Parathyroid adenoma (tissue), 2 donors: ENCODE measurements around the gene CCT3.
A peak's percentile ranks its signal among the peaks of the same experiment; 100 is the strongest.

Experiments
- H2AFZ ChIP-seq: fragments of 300-600 bp; sonication (generic); one replicate; pipeline ENCODE4 v1.7.0; 2017; ENCODE audit warnings: antibody characterized with exemption, mild to moderate bottlenecking
- H3K27ac ChIP-seq: fragments of 300-600 bp; sonication (generic); one replicate; pipeline ENCODE4 v1.7.0; 2017
- H3K27me3 ChIP-seq: fragments of 300-600 bp; sonication (generic); one replicate; pipeline ENCODE4 v1.7.0; 2017; ENCODE audit warnings: low read length; ENCODE audit not compliant: control insufficient read depth, insufficient read depth
- H3K36me3 ChIP-seq: fragments of 300-600 bp; sonication (generic); one replicate; pipeline ENCODE4 v1.7.0; 2017; ENCODE audit warnings: low read length; ENCODE audit not compliant: control insufficient read depth, insufficient read depth
- H3K4me1 ChIP-seq: fragments of 300-600 bp; sonication (generic); one replicate; pipeline ENCODE4 v1.7.0; 2017; ENCODE audit warnings: control low read depth
- H3K4me2 ChIP-seq: fragments of 300-600 bp; sonication (generic); one replicate; pipeline ENCODE4 v1.7.0; 2017; ENCODE audit warnings: low read length
- H3K4me3 ChIP-seq: fragments of 300-600 bp; sonication (generic); one replicate; pipeline ENCODE4 v1.7.0; 2017; ENCODE audit warnings: low read depth, low read length
- H3K79me2 ChIP-seq: fragments of 300-600 bp; sonication (generic); one replicate; pipeline ENCODE4 v1.7.0; 2017; ENCODE audit warnings: control low read depth
- H3K9ac ChIP-seq: fragments of 300-600 bp; sonication (generic); one replicate; pipeline ENCODE4 v1.7.0; 2017; ENCODE audit warnings: mild to moderate bottlenecking
- H3K9me3 ChIP-seq: fragments of 300-600 bp; sonication (generic); one replicate; pipeline ENCODE4 v1.7.0; 2017; ENCODE audit warnings: low read length; ENCODE audit not compliant: control insufficient read depth
- TF ChIP-seq, protein P1 (sequence below): fragments of 300-600 bp; sonication (generic); IDR thresholded peaks from one replicate; pipeline ENCODE4 v1.7.0; 2017; ENCODE audit warnings: antibody characterized with exemption, mild to moderate bottlenecking
- donor health status: primary hyperparathyroidism.

The CCT3 gene

DNA sequence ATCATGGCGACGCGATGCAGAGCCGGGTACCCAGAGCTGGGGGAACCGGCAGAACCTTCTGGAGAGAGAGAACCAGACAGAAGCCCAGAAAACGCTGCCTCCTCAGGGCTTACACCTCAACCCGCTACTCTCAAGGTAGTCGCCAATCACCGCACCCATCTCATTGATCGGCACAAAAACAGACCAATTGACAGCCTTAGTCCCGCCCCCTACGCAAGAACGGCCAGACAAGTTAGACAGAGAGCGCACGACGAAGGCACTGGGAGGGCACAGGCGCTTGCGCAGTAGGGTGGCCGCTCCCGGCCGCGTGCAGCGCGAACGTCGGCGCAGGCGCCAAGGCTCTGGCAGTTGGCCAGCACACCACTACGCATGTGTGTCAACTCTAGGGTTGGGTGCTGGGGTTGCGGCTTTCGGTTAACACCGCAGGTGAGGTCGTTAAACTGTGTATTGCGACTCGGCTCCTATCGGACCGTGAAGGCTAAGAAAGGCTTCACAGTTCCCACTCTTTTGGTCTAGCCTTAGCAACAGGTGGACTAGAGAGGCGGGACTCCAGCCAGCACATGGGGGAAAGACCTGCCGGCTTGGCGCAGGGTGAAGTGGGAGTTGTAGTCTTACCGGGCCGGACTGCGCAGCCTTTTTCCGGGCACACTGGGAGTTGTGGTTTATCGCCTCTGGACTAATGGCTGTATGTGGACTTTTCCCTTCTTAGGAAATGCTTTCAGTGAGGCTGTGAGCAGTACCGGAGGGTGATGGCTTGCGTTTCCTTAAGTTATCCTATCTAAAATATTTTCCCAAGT lies at the start of gene CCT3, which contains the start of gene TSACC:
TSS of gene CCT3 (minus strand) at position 113 of the 797 bp plus-strand sequence. CDS start at position 5, 108 bp downstream.
TSS of gene TSACC (plus strand) at position 347 of the 797 bp plus-strand sequence. CDS start 1,232 bp downstream, outside the sequence.
- H2AFZ ChIP-seq = peak within 1 kb of the TSS; percentile 88
- no peaks in the 10 kb centered on the region for H3K27me3 ChIP-seq
- TF ChIP-seq, protein P1, sequence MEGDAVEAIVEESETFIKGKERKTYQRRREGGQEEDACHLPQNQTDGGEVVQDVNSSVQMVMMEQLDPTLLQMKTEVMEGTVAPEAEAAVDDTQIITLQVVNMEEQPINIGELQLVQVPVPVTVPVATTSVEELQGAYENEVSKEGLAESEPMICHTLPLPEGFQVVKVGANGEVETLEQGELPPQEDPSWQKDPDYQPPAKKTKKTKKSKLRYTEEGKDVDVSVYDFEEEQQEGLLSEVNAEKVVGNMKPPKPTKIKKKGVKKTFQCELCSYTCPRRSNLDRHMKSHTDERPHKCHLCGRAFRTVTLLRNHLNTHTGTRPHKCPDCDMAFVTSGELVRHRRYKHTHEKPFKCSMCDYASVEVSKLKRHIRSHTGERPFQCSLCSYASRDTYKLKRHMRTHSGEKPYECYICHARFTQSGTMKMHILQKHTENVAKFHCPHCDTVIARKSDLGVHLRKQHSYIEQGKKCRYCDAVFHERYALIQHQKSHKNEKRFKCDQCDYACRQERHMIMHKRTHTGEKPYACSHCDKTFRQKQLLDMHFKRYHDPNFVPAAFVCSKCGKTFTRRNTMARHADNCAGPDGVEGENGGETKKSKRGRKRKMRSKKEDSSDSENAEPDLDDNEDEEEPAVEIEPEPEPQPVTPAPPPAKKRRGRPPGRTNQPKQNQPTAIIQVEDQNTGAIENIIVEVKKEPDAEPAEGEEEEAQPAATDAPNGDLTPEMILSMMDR = no peak
- no peaks in the 10 kb centered on the region for H3K36me3 ChIP-seq
- H3K4me2 ChIP-seq = peak within 1 kb of the TSS; percentile 95
- peak within 1 kb of the TSS; percentile 96 for H3K4me3 ChIP-seq
- peak within 1 kb of the TSS; percentile 19 for H3K9ac ChIP-seq
- no peaks in the 10 kb centered on the region for H3K4me1 ChIP-seq
- peak within 1 kb of the TSS; percentile 60 for H3K27ac ChIP-seq
- H3K79me2 ChIP-seq = peaks cover 13% of the 10 kb centered on the region
- H3K9me3 ChIP-seq = no peaks in the 10 kb centered on the region

DNA sequence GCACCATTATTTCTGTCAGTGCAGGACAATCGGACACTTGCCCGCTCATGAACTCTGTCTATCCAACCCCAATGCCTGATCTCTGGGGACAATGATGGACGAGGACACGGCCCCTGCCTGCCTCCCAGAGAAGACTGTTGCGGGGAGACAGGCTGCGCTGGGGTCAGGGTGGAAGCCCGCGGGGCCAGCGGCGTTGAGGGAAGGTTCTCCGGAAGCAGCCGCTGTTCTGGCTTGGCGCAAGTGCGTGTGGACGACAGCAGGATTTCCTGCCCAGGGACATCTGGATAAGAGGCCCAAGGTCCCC lies 49.7 kb upstream of the CCT3 start:
- Histone ChIP-seq H3K4me3 (no peak overlapping the region), H3K79me2 (no peaks in the 10 kb centered on the region), H3K9me3 (no peaks in the 10 kb centered on the region), H3K4me2 (no peak overlapping the region), H3K4me1 (no peaks in the 10 kb centered on the region), H2AFZ (no peak overlapping the region), H3K9ac (no peak overlapping the region), H3K27ac (no peak overlapping the region), H3K36me3 (no peaks in the 10 kb centered on the region), H3K27me3 (no peaks in the 10 kb centered on the region)
- TF ChIP-seq, protein P1 = no peak

DNA sequence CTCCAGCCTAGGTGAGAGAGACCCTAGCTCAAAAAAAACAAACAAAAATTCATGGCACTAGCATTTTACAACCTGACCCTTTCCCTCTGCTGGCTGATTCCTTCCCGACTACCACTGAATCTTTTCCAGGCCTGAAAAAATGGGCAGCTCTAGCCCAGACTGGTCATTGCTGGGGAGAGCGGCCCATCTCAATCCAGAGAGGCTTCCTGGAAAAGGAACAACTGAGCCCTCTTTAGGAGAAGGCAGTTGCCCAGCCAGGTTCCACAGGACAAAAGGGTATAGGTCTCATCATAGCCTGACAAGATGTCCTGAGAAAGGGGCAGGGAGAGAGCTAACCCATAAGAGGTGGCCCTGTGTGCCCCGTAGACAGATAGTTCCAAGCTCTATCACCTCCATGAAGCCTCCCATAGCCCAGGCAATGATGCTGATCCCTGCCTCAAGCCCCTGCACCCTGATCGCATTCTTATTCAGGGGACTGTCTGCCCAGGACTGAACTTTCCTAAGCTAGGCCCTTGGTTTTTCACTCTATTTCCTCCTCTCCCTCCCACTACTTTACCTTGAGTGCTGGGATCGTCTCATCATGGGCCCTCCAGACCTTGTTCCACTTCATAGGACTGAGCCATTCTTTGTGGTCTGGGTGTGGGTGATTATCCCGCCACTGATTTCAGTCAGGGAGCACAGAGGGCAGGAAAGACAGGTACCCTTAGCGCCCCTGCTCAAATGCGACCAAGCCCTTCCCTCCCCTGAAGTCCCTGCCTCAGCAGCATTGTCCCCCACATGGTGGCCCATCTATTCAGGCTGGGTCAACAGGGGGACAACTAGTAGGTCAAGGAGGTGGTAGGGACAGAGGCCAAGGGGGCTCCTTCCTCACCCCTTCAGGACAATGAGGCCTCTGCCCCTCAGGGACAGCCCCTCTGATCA lies 49.1 kb upstream of the CCT3 start:
- H3K4me3 ChIP-seq = no peak overlapping the region
- H3K36me3 ChIP-seq = no peaks in the 10 kb centered on the region
- TF ChIP-seq, protein P1 = no peak
- H3K4me2 ChIP-seq = no peak overlapping the region
- H3K9me3 ChIP-seq = no peaks in the 10 kb centered on the region
- no peak overlapping the region for H3K9ac ChIP-seq
- H3K27me3 ChIP-seq = no peaks in the 10 kb centered on the region
- H2AFZ ChIP-seq = no peak overlapping the region
- no peaks in the 10 kb centered on the region for H3K79me2 ChIP-seq
- no peak overlapping the region for H3K27ac ChIP-seq
- no peaks in the 10 kb centered on the region for H3K4me1 ChIP-seq

DNA sequence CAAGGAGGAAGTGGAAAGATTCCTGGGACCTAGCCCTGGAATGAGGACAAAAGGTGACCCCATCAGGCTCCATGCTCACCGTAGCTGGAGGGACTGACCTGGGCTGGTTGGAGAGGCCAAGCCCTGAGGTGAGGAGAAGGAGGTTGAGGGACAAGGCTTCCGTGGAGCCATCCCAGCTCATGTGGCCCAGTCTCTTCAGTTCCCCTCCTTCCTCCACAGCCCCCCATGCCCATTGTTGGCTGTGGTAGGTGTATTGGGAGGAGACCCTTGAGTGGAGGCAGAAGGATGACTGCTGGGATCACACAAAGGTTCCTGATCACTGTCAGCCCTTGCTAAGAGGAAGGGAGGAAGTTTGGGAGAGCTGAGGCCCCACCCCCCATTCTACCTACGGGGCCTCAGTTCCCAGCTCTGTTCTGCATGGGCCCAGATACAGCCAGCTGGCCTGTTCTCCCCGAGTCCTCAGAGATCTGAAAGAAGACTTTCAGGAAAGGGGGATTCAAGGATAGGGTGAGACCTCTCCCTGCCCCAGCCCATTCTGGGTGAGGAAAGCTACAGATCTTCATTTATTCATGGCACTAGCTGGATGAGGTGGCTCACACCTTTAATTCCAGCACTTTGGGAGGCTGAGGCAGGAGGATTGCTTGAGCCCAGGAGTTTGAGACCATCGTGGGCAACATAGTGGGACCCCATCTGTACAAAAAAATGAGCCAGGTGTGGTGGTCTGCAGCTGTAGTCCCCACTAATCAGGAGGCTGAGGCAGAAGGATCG lies 48.2 kb upstream of the CCT3 start:
- Histone ChIP-seq H3K79me2 (no peaks in the 10 kb centered on the region), H3K4me1 (no peaks in the 10 kb centered on the region), H3K27me3 (no peaks in the 10 kb centered on the region), H2AFZ (no peak overlapping the region), H3K4me2 (no peak overlapping the region), H3K9me3 (no peaks in the 10 kb centered on the region), H3K4me3 (no peak overlapping the region), H3K27ac (no peak overlapping the region), H3K9ac (no peak overlapping the region), H3K36me3 (no peaks in the 10 kb centered on the region)
- TF ChIP-seq, protein P1 = no peak
